Kidney (tissue), 14 donors: Measurements from ENCODE around the gene GAS7. TPM values are rescaled to one million over a fixed set of nuclear protein-coding genes. Genes with fewer than 3 reads are reported as not detected.
A peak's percentile ranks its signal among the peaks of the same experiment; 100 is the strongest.

ENCODE experiments used
- DNase-seq, 5 donors: peaks; one replicate each; pipeline ENCODE4 v3.0.0-alpha.2; 2013 to 2020
- FAIRE-seq: peaks from 2 replicates; lab custom pipeline; 2012; peaks lifted over from hg19 to GRCh38; lab: Jason Lieb, UNC
- H3K27ac ChIP-seq, 2 donors: one replicate each; pipeline ENCODE4 v1.7.0; 2013; ENCODE audit warnings: low read depth in 2 of 2, low read length in 2 of 2, inconsistent platforms in 1 of 2
- H3K27me3 ChIP-seq: one replicate; pipeline ENCODE4 v1.7.1; 2013; ENCODE audit warnings: low read length, inconsistent platforms; ENCODE audit not compliant: control insufficient read depth, insufficient read depth
- H3K36me3 ChIP-seq, 3 donors: one replicate each; pipeline versions ENCODE4 v1.7.0 to v1.7.1; 2013; ENCODE audit warnings: low read length in 3 of 3, control low read depth in 1 of 3, inconsistent platforms in 1 of 3; ENCODE audit not compliant: insufficient read depth in 3 of 3, control insufficient read depth in 2 of 3
- H3K4me1 ChIP-seq, 3 donors: one replicate each; pipeline versions ENCODE4 v1.7.0 to v1.7.1; 2013; ENCODE audit warnings: low read length in 3 of 3, inconsistent platforms in 1 of 3, low read depth in 1 of 3; ENCODE audit not compliant: control insufficient read depth in 2 of 3, insufficient read depth in 2 of 3
- H3K4me3 ChIP-seq, 3 donors: one replicate each; pipeline versions ENCODE4 v1.7.0 to v1.8.1; 2013; ENCODE audit warnings: low read length in 3 of 3, control low read depth in 1 of 3, inconsistent platforms in 1 of 3
- H3K9ac ChIP-seq, 3 donors: one replicate each; pipeline versions ENCODE4 v1.7.0 to v1.7.1; 2013; ENCODE audit warnings: low read length in 3 of 3, control low read depth in 1 of 3, inconsistent platforms in 1 of 3
- H3K9me3 ChIP-seq, 3 donors: one replicate each; pipeline versions ENCODE4 v1.7.0 to v1.7.1; 2013; ENCODE audit warnings: low read length in 3 of 3, control low read depth in 1 of 3, inconsistent platforms in 1 of 3; ENCODE audit not compliant: control insufficient read depth in 2 of 3, insufficient read depth in 1 of 3
- CTCF ChIP-seq: IDR thresholded peaks from 3 replicates; pipeline ENCODE4 v1.5.1; 2012; ENCODE audit warnings: mild to moderate bottlenecking, moderate library complexity, borderline replicate concordance; ENCODE audit not compliant: insufficient read depth; ENCODE audit errors: extremely low read depth
- intact Hi-C: fragments of 100-400 bp; cut with DNase I; formaldehyde crosslinking; loops from one replicate; pipeline ENCODE4 v1.11.1; 2022
- polyA plus RNA-seq: library from polyadenylated mRNA; stranded (reverse); fragments of 350-450 nt; fragmentation: Illumina TruSeq; extraction: RNeasy Lipid Tissue Mini Kit (QIAGEN cat#74804); gene quantifications from one replicate; pipeline ENCODE4 v1.2.3, GENCODE V29; 2014; ENCODE audit warnings: low read depth, low replicate concordance; ENCODE audit not compliant: insufficient read depth
- total RNA-seq: library from RNA; stranded (reverse); fragmentation: NEBNext Ultra II Directional; extraction: Animal tissue kit (Norgen Biotek cat#: 25700); gene quantifications from one replicate; pipeline ENCODE4 v1.2.1, GENCODE V29; 2021
- donor health status: control.
- donor health status: control.
- donor health status: control.
- donor health status: control.
- donor health status: control.
- donor health status: DM: yes; HTN: yes; CAD: no.
- donor health status: Normal renal cell carcinoma (clear cell type).

The GAS7 gene
- total and polyA plus RNA-seq, 2 donors from 2014 or later, result 1.1 to 20.5 TPM

- no peak overlapping the region for H3K27ac ChIP-seq
- no peaks in the 10 kb centered on the region for H3K9me3 ChIP-seq
- no peak overlapping the region for H3K9ac ChIP-seq
- no peaks in the 10 kb centered on the region for H3K27me3 ChIP-seq
- no peaks in the 10 kb centered on the region for H3K36me3 ChIP-seq
- intact Hi-C loops, result no loop called here
- no peak for TF ChIP-seq CTCF
- FAIRE-seq, result no peak
- DNase-seq, result peak in 3 of 5 donors; percentile 34 to 45 (median 38)
- no peaks in the 10 kb centered on the region for H3K4me1 ChIP-seq
- H3K4me3 ChIP-seq, result no peak overlapping the region
Measured at GRCh38 chr17:9958586-9959281, 239.7 kb downstream of the GAS7 start.

GRCh38 chr17:9957244-9957643 is 241.2 kb downstream of the GAS7 start:
- H3K9ac ChIP-seq, result no peak overlapping the region
- H3K27ac ChIP-seq, result no peak overlapping the region
- H3K4me3 ChIP-seq, result no peak overlapping the region
- no peaks in the 10 kb centered on the region for H3K9me3 ChIP-seq
- DNase-seq (no peak), FAIRE-seq (no peak)
- H3K36me3 ChIP-seq, result no peaks in the 10 kb centered on the region
- no peaks in the 10 kb centered on the region for H3K27me3 ChIP-seq
- no peak for TF ChIP-seq CTCF
- H3K4me1 ChIP-seq, result no peaks in the 10 kb centered on the region
- intact Hi-C loops, result no loop called here

GRCh38 chr17:9956474-9957131 is 241.8 kb downstream of the GAS7 start:
- Histone ChIP-seq H3K36me3 (no peaks in the 10 kb centered on the region), H3K27me3 (no peaks in the 10 kb centered on the region), H3K27ac (no peak overlapping the region), H3K9me3 (no peaks in the 10 kb centered on the region), H3K9ac (no peak overlapping the region), H3K4me3 (no peak overlapping the region), H3K4me1 (no peaks in the 10 kb centered on the region)
- intact Hi-C loops, result no loop called here
- FAIRE-seq (no peak), DNase-seq (no peak)
- TF ChIP-seq CTCF, result no peak
